GM12873 (cell line): ENCODE results near the gene HOTAIR.

Experiments
- TF ChIP-seq, protein P1 (sequence below): IDR thresholded peaks from 2 replicates; pipeline ENCODE4 v1.5.1; 2012; ENCODE audit warnings: low read depth, mild to moderate bottlenecking, moderate library complexity, low read length, control low read depth; ENCODE audit not compliant: insufficient read depth; ENCODE audit errors: missing control alignments

HOTAIR gene

DNA sequence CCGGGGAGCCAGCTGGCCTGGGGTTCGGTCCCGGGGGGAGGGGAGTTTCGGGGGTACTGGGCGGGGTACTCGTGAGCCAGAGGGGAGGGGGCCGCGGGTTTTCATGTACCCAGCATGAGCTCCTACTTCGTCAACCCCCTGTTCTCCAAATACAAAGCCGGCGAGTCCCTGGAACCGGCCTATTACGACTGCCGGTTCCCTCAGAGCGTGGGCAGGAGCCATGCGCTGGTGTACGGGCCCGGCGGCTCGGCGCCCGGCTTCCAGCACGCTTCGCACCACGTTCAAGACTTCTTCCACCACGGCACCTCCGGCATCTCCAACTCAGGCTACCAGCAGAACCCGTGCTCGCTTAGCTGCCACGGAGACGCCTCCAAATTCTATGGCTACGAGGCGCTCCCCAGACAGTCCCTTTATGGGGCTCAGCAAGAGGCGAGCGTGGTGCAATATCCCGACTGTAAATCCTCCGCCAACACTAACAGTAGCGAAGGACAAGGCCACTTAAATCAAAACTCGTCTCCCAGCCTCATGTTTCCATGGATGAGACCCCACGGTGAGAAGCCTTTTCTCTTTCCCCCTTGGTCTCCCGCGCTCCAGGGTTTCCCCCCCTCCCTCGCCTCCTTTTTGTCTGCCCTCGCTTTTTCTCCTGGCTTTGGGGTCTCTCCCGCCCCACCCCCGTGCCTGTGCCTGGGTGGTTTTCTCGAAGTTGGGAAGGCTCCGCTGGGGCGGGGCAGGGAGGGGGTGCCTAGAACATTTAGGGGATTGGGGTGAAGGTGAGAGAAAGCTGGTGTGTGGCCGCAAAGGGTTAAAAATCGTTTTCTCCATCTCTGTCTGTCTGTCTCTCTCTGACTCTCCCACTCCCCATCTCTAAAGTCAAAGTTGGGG, 34.7 kb upstream of the HOTAIR start:
- TF ChIP-seq, protein P1, sequence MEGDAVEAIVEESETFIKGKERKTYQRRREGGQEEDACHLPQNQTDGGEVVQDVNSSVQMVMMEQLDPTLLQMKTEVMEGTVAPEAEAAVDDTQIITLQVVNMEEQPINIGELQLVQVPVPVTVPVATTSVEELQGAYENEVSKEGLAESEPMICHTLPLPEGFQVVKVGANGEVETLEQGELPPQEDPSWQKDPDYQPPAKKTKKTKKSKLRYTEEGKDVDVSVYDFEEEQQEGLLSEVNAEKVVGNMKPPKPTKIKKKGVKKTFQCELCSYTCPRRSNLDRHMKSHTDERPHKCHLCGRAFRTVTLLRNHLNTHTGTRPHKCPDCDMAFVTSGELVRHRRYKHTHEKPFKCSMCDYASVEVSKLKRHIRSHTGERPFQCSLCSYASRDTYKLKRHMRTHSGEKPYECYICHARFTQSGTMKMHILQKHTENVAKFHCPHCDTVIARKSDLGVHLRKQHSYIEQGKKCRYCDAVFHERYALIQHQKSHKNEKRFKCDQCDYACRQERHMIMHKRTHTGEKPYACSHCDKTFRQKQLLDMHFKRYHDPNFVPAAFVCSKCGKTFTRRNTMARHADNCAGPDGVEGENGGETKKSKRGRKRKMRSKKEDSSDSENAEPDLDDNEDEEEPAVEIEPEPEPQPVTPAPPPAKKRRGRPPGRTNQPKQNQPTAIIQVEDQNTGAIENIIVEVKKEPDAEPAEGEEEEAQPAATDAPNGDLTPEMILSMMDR = no peak

DNA sequence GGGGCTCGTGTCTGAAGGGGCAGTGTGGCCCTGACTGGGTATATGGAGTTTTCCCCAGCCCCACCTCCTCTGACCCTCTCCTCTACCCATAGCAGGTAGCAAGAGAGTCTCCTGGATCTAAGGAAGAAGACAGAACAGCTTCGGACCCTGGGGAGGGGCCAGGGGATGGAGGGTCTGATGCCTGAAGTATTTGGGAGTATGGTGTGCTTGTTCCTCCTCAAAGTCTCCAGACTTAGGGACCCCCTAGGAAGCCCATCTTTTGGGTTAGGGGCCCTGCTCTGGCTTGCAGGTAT, 33.5 kb upstream of the HOTAIR start:
- TF ChIP-seq, protein P1 = no peak

DNA sequence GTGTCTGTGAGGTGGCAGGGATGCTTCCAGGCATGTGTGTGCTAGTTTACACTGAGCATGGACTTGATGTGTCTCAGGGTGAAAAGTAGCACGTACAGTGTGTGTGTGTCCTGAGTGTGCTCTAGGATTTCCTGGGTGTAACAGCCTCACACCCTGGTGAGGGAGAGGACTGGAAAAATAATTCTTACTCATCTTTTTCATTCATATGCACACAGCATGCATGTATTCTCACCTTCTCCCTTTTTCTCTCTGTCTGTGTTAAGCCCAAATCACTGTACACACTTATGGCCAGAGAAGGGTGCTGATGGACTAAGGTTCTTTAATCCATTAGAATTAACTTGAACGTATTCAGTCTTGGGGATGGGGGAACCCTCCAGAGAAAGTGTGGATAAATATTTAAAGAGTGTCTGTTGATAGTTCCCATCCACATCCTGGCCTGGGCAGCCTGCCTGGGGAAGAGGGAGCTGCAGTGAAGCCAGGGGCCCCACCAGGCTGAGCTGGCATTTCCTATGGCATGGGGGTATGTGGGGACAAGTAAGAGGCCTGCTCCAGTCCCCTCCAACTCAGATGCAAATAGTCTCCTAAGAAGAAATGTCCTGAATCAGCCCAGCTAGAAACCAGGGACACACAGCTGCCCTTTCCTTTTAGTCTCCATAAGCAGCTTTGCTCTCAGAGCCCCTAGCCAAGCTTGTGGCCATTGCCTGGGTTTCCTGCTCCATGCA, 32.9 kb upstream of the HOTAIR start:
- TF ChIP-seq, protein P1 = no peak

DNA sequence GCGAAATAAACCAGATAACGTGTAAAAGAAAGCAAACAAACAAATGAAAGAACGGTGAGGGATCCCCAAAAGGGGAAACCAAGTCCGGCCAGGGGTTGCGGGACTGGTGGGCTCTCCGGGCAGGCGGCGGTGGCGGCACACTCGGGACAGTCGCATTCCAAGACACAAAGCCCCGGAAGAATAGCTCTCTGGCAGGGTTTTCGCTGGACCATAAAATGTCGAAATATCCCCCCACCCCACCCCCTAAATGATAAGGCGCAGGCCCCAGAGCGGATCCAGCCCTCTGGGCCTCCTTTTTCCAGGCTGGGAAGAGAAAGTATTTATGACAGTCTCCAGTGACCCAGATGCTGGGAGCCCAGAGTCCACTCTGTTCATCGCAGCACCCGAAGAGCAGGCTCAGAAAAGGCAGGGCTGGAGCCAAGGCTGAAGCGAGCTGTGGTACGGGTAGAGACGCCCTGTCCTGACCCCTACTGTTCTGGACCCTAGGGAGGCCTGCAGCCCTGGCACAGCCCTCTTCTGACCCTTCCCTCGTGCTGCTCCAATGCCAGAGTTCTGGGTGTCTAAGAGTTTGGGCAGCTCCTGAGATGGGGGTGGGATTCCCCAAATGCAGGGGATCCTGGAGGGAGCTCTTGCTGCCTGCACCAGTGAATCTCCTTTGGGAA, 31.9 kb upstream of the HOTAIR start:
- TF ChIP-seq, protein P1 = no peak

DNA sequence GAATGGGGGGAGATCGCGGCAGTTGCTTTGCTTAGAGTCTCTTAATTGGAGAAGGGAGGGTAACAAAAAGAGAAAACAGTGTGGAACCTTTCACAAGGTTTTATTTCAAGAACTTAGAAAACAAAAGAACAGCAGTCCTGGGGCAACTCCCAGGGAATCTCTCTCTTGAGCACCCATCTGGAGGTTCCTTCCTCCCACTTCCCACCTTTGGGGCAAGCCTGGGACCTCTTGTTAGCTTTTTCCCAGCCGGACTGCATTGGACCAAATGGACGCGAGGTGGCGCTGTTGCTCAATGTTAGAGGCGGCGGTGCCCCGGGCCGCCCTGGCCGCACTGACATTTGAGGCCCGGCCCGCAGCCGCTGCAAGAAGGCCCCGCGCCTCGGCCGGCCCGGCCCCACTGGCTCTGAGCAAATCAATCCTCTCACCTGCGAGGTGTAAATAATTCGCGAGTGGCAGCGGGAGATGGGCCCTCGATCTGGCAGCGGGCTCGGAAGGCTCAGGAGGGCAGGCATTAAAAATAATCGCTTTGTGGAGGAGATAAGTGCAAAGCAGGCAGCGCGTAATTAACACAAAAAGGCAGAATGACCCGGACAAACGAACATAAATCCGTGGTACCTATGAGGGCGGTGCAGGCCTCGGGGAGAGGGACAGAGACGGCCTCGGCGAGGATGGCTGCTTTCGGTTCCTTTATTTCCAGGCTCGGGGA, 31.3 kb upstream of the HOTAIR start:
- TF ChIP-seq, protein P1 = peak; percentile 84

DNA sequence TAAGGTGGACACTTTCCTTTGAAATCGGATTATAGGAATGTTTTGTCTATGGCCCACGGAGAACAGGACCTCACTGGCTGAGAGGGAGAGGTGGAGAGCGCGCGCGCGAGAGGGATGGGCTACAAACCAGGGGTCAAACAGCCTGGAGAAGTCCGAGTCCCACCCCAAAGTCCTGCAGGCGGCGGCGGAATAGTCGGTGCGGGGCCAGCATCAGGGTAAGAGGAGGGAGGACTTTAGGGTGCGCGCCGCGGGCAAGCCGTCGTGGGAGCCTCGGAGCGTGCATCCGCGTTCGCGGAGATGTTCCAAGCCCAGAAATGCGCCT, 30.7 kb upstream of the HOTAIR start:
- TF ChIP-seq, protein P1 = no peak
